Measurements from ENCODE around the gene FAM200C.

Gene FAM200C

GRCh38 chr5:160378330-160378729 is 21.5 kb downstream of the FAM200C start:
- no peak for DNase-seq (ENCODE audit: low read depth)
- TF ChIP-seq CTCF (IDR thresholded peaks at IDR 0.05; ENCODE audit: insufficient read depth, low read depth, low read length, missing control alignments): no peak
- H3K4me3 ChIP-seq (ENCODE audit: low read length): no peak overlapping the region

- TF ChIP-seq CTCF (IDR thresholded peaks at IDR 0.05; ENCODE audit: insufficient read depth, low read depth, low read length, missing control alignments): no peak
- no peak overlapping the region for H3K4me3 ChIP-seq (ENCODE audit: low read length)
- no peak for DNase-seq (ENCODE audit: low read depth)
These were observed 22.2 kb downstream of the FAM200C start for GRCh38 chr5:160377651-160378050.

- H3K4me3 ChIP-seq (ENCODE audit: low read length): no peak overlapping the region
- no peak for TF ChIP-seq CTCF (IDR thresholded peaks at IDR 0.05; ENCODE audit: insufficient read depth, low read depth, low read length, missing control alignments)
- DNase-seq (ENCODE audit: low read depth): no peak
These were observed 23.4 kb downstream of the FAM200C start for GRCh38 chr5:160376416-160376815.

- no peak overlapping the region for H3K4me3 ChIP-seq (ENCODE audit: low read length)
- no peak for DNase-seq (ENCODE audit: low read depth)
- TF ChIP-seq CTCF (IDR thresholded peaks at IDR 0.05; ENCODE audit: insufficient read depth, low read depth, low read length, missing control alignments): no peak
These were observed 24.2 kb downstream of the FAM200C start for GRCh38 chr5:160375701-160376100.

- no peak for TF ChIP-seq CTCF (IDR thresholded peaks at IDR 0.05; ENCODE audit: insufficient read depth, low read depth, low read length, missing control alignments)
These were observed 24.7 kb downstream of the FAM200C start for GRCh38 chr5:160375166-160375565.

GRCh38 chr5:160371294-160371693 is 28.6 kb downstream of the FAM200C start:
- no peak for TF ChIP-seq CTCF (IDR thresholded peaks at IDR 0.05; ENCODE audit: insufficient read depth, low read depth, low read length, missing control alignments)

More at GRCh38 chr5:160375166-160375565, 24.7 kb downstream of the FAM200C start:
- H3K4me3 ChIP-seq (ENCODE audit: low read length): no peak overlapping the region
- no peak for DNase-seq (ENCODE audit: low read depth)

GRCh38 chr5:160370713-160371034 is 29.2 kb downstream of the FAM200C start:
- H3K4me3 ChIP-seq (ENCODE audit: low read length): peak overlapping the region; percentile 29
- TF ChIP-seq CTCF (IDR thresholded peaks at IDR 0.05; ENCODE audit: insufficient read depth, low read depth, low read length, missing control alignments): no peak
- no peak for DNase-seq (ENCODE audit: low read depth)

More at GRCh38 chr5:160371294-160371693, 28.6 kb downstream of the FAM200C start:
- H3K4me3 ChIP-seq (ENCODE audit: low read length): no peak overlapping the region
- no peak for DNase-seq (ENCODE audit: low read depth)
